ENCODE data around the gene FBLN2. TPM values are rescaled to one million over a fixed set of nuclear protein-coding genes. Genes with fewer than 3 reads are reported as not detected.

Gene FBLN2
- total RNA-seq, 1 donor from 2014 or later, result 323 TPM

DNA sequence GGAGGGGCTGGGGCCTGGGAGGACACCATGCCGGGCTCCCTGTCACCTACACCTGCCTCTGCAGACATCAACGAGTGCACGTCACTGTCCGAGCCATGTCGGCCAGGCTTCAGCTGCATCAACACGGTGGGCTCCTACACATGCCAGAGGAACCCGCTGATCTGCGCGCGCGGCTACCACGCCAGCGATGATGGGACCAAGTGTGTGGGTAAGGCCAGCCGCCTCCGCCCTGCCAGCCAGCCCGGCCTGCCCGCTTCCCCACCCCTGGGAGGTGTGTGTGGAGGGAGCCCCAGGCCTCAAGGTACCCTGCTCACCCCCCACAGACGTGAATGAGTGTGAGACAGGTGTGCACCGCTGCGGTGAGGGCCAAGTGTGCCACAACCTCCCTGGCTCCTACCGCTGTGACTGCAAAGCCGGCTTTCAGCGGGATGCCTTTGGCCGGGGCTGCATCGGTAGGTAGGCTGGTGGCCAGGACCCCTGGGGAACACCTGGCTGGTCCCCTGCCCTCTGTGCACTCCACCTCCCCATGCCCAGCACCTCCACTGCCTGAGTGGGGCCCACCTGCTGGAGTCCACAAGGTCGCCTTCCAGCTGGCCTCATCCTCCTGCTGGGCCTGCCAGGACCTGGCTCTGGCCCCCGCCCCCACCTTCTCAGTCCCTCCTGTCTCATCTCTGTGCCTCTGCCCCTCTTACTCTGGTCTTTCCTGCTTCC, 80.1 kb downstream of the FBLN2 start:
- Histone ChIP-seq H3K4me1 (no peaks in the 10 kb centered on the region), H3K27me3 (no peaks in the 10 kb centered on the region), H3K27ac (no peak overlapping the region), H3K9me3 (no peaks in the 10 kb centered on the region), H3K36me3 (peaks cover 0 to 21% of the 10 kb centered on the region in 2 donors), H3K4me3 (no peak overlapping the region)
- TF ChIP-seq, protein P1, sequence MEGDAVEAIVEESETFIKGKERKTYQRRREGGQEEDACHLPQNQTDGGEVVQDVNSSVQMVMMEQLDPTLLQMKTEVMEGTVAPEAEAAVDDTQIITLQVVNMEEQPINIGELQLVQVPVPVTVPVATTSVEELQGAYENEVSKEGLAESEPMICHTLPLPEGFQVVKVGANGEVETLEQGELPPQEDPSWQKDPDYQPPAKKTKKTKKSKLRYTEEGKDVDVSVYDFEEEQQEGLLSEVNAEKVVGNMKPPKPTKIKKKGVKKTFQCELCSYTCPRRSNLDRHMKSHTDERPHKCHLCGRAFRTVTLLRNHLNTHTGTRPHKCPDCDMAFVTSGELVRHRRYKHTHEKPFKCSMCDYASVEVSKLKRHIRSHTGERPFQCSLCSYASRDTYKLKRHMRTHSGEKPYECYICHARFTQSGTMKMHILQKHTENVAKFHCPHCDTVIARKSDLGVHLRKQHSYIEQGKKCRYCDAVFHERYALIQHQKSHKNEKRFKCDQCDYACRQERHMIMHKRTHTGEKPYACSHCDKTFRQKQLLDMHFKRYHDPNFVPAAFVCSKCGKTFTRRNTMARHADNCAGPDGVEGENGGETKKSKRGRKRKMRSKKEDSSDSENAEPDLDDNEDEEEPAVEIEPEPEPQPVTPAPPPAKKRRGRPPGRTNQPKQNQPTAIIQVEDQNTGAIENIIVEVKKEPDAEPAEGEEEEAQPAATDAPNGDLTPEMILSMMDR (IDR thresholded peaks at IDR 0.05), result no peak
- intact Hi-C loops (cut with DNase I), result no loop called here
- no peak for DNase-seq (ENCODE audit: low spot score in 2 of 2)

DNA sequence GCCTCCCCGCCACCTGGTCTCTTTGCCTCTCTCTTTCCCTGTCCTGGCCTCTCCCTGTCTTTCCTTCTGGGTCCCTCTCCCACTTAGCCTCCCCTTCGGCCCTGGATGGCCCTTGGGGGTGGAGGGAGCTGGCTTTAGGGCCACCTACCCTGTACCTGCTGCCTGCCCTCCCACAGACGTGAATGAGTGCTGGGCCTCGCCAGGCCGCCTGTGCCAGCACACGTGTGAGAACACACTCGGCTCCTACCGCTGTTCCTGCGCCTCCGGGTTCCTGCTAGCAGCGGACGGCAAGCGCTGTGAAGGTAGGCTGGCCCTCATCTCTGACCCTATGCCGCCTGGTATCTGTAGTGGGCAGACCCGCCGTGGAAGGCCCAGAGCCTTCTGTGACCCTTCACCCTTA, 80.7 kb downstream of the FBLN2 start:
- no peak overlapping the region for H3K4me3 ChIP-seq
- H3K36me3 ChIP-seq, result peaks cover 0 to 21% of the 10 kb centered on the region in 2 donors
- intact Hi-C loops (cut with DNase I), result no loop called here
- H3K4me1 ChIP-seq, result no peaks in the 10 kb centered on the region
- no peaks in the 10 kb centered on the region for H3K27me3 ChIP-seq
- TF ChIP-seq, protein P1 (IDR thresholded peaks at IDR 0.05), result no peak
- no peak overlapping the region for H3K27ac ChIP-seq
- no peaks in the 10 kb centered on the region for H3K9me3 ChIP-seq
- DNase-seq (ENCODE audit: low spot score in 2 of 2), result no peak

DNA sequence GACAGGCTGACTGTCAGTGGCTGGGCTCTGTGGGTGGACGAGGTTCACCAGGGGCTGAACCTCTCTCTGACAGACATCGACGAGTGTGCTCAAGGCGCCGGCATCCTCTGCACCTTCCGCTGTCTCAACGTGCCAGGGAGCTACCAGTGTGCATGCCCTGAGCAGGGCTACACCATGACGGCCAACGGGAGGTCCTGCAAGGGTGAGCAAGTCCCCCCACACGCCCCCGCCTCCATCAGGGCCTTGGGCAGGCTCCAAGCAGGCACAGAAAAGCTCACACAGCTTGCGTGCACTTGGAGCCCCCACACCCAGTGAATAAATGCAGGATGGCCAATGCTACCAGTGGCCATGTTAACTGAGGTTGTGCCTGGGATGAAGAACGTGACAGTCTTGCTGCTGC, 82.3 kb downstream of the FBLN2 start:
- H3K9me3 ChIP-seq, result no peaks in the 10 kb centered on the region
- H3K4me3 ChIP-seq, result no peak overlapping the region
- H3K36me3 ChIP-seq, result peaks cover 0 to 21% of the 10 kb centered on the region in 2 donors
- no peaks in the 10 kb centered on the region for H3K4me1 ChIP-seq
- no peaks in the 10 kb centered on the region for H3K27me3 ChIP-seq
- TF ChIP-seq, protein P1 (IDR thresholded peaks at IDR 0.05), result no peak
- DNase-seq (ENCODE audit: low spot score in 2 of 2), result no peak
- H3K27ac ChIP-seq, result no peak overlapping the region
- intact Hi-C loops (cut with DNase I), result no loop called here

DNA sequence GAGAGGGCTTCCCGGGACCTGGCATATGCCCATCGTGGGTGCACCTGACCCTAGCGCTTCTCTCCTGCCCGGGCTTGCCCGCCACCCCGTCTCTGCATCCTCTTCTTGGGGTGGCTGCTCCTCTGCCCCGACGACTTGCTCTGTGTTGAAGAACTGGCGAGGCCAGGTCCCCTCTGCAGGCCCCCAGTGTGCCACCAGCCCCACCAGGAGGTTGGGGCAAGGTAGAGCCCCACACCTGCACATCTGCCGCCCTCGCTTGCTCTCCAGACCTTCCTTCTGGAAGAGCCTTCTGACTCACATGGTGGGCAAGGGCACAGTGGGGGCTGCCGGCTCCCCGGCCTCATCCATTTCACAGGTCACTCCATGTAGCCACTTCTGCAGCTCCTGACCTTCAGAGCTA, 84.3 kb downstream of the FBLN2 start:
- Histone ChIP-seq H3K27ac (no peak overlapping the region), H3K36me3 (peaks cover 0 to 21% of the 10 kb centered on the region in 2 donors), H3K4me1 (no peaks in the 10 kb centered on the region), H3K27me3 (no peaks in the 10 kb centered on the region), H3K9me3 (no peaks in the 10 kb centered on the region), H3K4me3 (no peak overlapping the region)
- TF ChIP-seq, protein P1 (IDR thresholded peaks at IDR 0.05), result no peak
- intact Hi-C loops (cut with DNase I), result no loop called here
- DNase-seq (ENCODE audit: low spot score in 2 of 2), result no peak

DNA sequence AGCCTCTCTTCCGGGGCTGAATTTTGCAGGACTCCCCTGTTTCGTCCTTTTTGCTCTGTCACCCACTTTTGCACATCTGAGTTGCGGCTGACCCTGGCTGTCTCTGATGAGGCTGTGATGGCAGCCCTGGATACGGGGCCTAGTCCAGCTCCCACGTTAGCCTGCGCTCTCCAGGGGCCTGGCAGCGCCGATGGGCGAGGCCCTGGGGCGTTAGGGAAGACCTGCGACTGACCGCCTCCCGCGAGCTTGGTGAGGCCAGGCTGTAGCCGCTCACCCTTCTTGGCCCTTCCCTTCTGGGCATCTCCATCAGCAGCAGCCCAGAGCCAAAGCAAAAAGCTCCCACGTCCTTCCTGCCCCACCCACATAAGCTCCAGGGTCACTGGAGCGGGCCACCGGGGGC, 85.2 kb downstream of the FBLN2 start:
- H3K27ac ChIP-seq, result no peak overlapping the region
- TF ChIP-seq, protein P1 (IDR thresholded peaks at IDR 0.05), result no peak
- H3K4me1 ChIP-seq, result no peaks in the 10 kb centered on the region
- H3K27me3 ChIP-seq, result no peaks in the 10 kb centered on the region
- no peak overlapping the region for H3K4me3 ChIP-seq
- DNase-seq (ENCODE audit: low spot score in 2 of 2), result no peak
- no peaks in the 10 kb centered on the region for H3K9me3 ChIP-seq
- intact Hi-C loops (cut with DNase I), result no loop called here
- H3K36me3 ChIP-seq, result peaks cover 0 to 21% of the 10 kb centered on the region in 2 donors
